Measurements from ENCODE around the gene CCNC.

- no peak for TF ChIP-seq CTCF (IDR thresholded peaks at IDR 0.05; ENCODE audit: insufficient read depth, low read depth, low read length)
- no peak for TF ChIP-seq EZH2 (IDR thresholded peaks at IDR 0.05; ENCODE audit: insufficient read depth, low read length)
Observed at GRCh38 chr6:99617131-99617530, 48.7 kb upstream of the CCNC start.

Measured in astrocyte (in vitro differentiated cells and primary cell).